ENCODE results near the gene RBBP8NL. TPM values are rescaled to one million over a fixed set of nuclear protein-coding genes. Genes with fewer than 3 reads are reported as not detected.

Gene RBBP8NL
- total RNA-seq, 2 experiments from 2014 or later, result not detected

DNA sequence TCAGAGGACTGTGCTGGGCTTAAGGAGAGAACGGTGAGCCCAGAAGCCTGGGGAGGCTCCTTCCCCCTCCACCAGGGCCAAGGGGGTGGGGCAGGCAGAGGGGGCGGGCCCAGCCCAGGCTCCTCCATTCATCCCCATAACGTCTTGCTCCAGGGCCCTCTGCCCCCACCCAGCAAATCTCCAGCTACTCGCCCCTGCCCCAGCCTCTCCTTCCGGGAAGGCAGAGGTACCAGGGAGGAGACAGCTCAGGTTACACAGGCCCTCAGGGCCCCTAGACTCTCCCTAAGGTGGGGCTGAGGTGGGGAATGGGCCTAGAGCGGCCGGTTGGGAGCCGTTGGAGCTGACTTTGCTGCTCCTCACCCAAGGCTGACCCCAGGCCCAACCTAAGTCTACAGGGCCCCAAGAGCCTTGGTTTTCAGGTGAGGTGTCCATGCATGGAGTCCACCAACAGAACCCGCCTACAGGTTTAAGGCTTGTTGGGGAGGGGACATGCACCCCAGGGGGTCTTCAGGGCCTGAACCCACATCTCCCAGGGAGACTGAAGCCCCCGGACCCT lies 61.4 kb downstream of the RBBP8NL start:
- H3K4me3 ChIP-seq (ENCODE audit: low read length), result no peak overlapping the region
- ATAC-seq (ENCODE audit: poor library complexity) (no peak), DNase-seq (no peak)
- H3K4me1 ChIP-seq (ENCODE audit: insufficient read depth, low read length), result peaks cover 26% of the 10 kb centered on the region
- intact Hi-C loops (cut with DNase I, micrococcal nuclease), result loop anchor here in 1 of 2 experiments (5.0 kb wide), 1 partner anchor 64 kb away; the partner anchor contains the start of gene ADRM1
- ChIA-PET CTCF (no interaction called here), POLR2A (no interaction called here)
- Mint-ChIP-seq H3K4me1 (ENCODE audit: low read depth) (peaks cover 4% of the 10 kb centered on the region), H3K4me3 (peak overlapping the region; percentile 30), H3K9me3 (no peaks in the 10 kb centered on the region), H3K36me3 (ENCODE audit: low read depth) (no peaks in the 10 kb centered on the region), H3K27ac (no peak overlapping the region), H3K27me3 (peaks cover 34% of the 10 kb centered on the region)
- TF ChIP-seq, protein P1, sequence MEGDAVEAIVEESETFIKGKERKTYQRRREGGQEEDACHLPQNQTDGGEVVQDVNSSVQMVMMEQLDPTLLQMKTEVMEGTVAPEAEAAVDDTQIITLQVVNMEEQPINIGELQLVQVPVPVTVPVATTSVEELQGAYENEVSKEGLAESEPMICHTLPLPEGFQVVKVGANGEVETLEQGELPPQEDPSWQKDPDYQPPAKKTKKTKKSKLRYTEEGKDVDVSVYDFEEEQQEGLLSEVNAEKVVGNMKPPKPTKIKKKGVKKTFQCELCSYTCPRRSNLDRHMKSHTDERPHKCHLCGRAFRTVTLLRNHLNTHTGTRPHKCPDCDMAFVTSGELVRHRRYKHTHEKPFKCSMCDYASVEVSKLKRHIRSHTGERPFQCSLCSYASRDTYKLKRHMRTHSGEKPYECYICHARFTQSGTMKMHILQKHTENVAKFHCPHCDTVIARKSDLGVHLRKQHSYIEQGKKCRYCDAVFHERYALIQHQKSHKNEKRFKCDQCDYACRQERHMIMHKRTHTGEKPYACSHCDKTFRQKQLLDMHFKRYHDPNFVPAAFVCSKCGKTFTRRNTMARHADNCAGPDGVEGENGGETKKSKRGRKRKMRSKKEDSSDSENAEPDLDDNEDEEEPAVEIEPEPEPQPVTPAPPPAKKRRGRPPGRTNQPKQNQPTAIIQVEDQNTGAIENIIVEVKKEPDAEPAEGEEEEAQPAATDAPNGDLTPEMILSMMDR (IDR thresholded peaks at IDR 0.05), result no peak
- H3K27me3 ChIP-seq (ENCODE audit: control insufficient read depth in 1 of 2, insufficient read depth in 2 of 2, low read length in 2 of 2), result peaks cover 42 to 47% of the 10 kb centered on the region in 2 experiments
- peaks cover 0 to 13% of the 10 kb centered on the region in 2 experiments for H3K9me3 ChIP-seq (ENCODE audit: control insufficient read depth in 1 of 2, insufficient read depth in 1 of 2, low read length in 2 of 2)
- no peak overlapping the region for H3K27ac ChIP-seq (ENCODE audit: low read depth in 1 of 2, low read length in 2 of 2)
- H3K36me3 ChIP-seq (ENCODE audit: insufficient read depth, low read length), result no peaks in the 10 kb centered on the region

DNA sequence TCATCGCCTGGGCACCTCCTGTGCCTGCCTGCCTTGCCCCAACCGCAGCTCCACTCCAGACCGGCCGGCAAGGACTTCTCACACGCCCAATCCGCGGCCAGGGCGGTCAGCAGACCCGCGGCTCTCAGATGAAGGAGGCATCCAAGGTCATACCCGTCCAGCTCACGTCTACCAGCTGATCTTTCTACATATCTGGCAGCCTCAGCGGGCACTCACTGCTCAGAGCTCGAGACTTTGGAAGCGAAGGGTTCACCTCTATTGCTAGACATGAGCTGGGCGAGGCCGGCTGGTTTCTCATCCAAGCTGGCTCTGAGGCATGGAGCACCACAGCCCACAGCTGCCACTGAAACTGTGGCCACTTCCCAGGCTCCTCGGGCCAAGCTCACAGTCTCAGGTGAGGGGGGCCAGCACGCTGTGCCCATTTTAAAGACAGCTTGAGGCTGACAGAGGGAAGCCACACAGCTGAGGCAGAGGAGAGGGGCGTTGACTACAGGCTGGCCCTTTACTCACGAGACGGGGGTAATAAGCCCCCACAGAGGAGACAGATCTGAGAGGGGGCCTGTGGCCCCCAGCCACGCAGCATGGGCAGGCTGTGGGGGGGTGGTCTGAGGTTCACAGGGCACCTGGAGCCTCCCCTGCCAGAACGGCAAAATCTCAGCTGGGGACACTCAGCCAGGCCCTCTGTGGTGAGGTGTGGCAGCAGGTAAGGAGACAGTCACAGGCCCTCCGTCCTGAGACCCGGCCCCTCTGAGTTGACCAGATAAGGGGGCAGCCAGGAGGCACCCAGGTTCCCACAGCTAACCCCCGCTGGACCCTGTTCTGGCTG lies 62.2 kb downstream of the RBBP8NL start:
- DNase-seq (no peak), ATAC-seq (ENCODE audit: poor library complexity) (no peak)
- Histone ChIP-seq H3K27ac (ENCODE audit: low read depth in 1 of 2, low read length in 2 of 2) (no peak overlapping the region), H3K36me3 (ENCODE audit: insufficient read depth, low read length) (no peaks in the 10 kb centered on the region), H3K27me3 (ENCODE audit: control insufficient read depth in 1 of 2, insufficient read depth in 2 of 2, low read length in 2 of 2) (peaks cover 42 to 47% of the 10 kb centered on the region in 2 experiments), H3K4me3 (ENCODE audit: low read length) (no peak overlapping the region), H3K4me1 (ENCODE audit: insufficient read depth, low read length) (peaks cover 26% of the 10 kb centered on the region), H3K9me3 (ENCODE audit: control insufficient read depth in 1 of 2, insufficient read depth in 1 of 2, low read length in 2 of 2) (peaks cover 0 to 13% of the 10 kb centered on the region in 2 experiments)
- Mint-ChIP-seq H3K4me1 (ENCODE audit: low read depth) (peaks cover 4% of the 10 kb centered on the region), H3K36me3 (ENCODE audit: low read depth) (no peaks in the 10 kb centered on the region), H3K9me3 (no peaks in the 10 kb centered on the region), H3K27me3 (peaks cover 34% of the 10 kb centered on the region), H3K4me3 (peak overlapping the region; percentile 34), H3K27ac (no peak overlapping the region)
- intact Hi-C loops (cut with DNase I, micrococcal nuclease), result loop anchor here in 1 of 2 experiments (5.0 kb wide), 1 partner anchor 63 kb away; the partner anchor contains the start of gene ADRM1
- TF ChIP-seq, protein P1 (IDR thresholded peaks at IDR 0.05), result no peak
- CTCF ChIA-PET, result no interaction called here
- POLR2A ChIA-PET, result no interaction called here

DNA sequence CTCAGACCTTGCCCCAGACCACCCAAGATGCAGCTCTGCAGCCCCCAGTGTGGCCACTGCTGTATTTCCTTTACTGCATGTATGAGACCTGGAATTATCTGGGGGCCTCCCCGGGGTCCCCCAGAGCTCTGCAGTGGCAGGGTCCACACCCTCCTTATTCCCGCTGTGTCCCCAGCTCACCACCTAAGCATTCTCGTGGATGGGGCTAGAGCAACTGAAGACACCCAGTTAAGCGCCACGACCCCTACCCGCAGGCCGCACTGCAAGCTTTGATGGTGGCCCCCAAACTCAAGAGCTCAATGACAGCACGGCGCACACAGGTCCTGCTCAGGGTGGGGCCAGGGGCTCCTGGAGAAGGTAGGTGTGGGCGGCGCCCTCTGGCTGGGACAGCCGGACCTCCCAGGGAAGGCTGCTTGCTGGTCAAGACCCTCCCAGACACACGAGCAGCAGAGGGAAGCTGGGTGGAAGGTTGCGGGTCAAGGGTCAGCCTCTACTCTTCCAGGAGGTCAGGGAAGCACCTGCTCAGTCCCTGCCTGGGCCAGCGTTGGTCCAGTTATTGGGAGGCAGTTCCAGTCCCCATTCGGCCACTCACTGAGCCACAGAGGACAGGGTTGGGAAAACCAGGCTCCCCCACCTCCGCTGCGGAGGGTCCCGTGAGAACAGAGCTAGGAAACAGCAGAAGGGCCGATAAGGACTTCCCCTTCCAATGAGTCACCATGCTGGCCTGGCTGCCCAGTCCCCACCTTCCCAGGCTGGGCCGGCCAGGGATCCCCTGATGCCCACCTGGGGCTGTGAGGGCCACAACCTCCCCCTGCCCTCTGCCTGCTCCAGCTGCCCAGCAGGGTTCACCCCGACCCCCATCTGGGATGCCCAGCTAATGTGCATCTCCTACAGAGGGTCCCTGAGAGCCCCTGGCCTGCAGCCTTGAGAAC lies 63.2 kb downstream of the RBBP8NL start:
- DNase-seq (no peak), ATAC-seq (ENCODE audit: poor library complexity) (no peak)
- peaks cover 33 to 39% of the 10 kb centered on the region in 2 experiments for H3K27me3 ChIP-seq (ENCODE audit: control insufficient read depth in 1 of 2, insufficient read depth in 2 of 2, low read length in 2 of 2)
- Mint-ChIP-seq H3K9me3 (no peaks in the 10 kb centered on the region), H3K4me1 (ENCODE audit: low read depth) (peaks cover 4% of the 10 kb centered on the region), H3K36me3 (ENCODE audit: low read depth) (no peaks in the 10 kb centered on the region), H3K4me3 (no peak overlapping the region), H3K27me3 (peaks cover 30% of the 10 kb centered on the region), H3K27ac (no peak overlapping the region)
- TF ChIP-seq, protein P1 (IDR thresholded peaks at IDR 0.05), result no peak
- CTCF ChIA-PET, result no interaction called here
- peaks cover 0 to 15% of the 10 kb centered on the region in 2 experiments for H3K9me3 ChIP-seq (ENCODE audit: control insufficient read depth in 1 of 2, insufficient read depth in 1 of 2, low read length in 2 of 2)
- peaks cover 26% of the 10 kb centered on the region for H3K4me1 ChIP-seq (ENCODE audit: insufficient read depth, low read length)
- intact Hi-C loops (cut with DNase I, micrococcal nuclease), result no loop called here
- H3K27ac ChIP-seq (ENCODE audit: low read depth in 1 of 2, low read length in 2 of 2), result no peak overlapping the region
- POLR2A ChIA-PET, result no interaction called here
- no peaks in the 10 kb centered on the region for H3K36me3 ChIP-seq (ENCODE audit: insufficient read depth, low read length)
- no peak overlapping the region for H3K4me3 ChIP-seq (ENCODE audit: low read length)

Measured in CD4-positive, alpha-beta T cell (primary cell).